IPS-15b (cell line): ENCODE results near the gene NUDT17.

Source experiments
- H3K27me3 ChIP-seq: one replicate; pipeline ENCODE4 v1.6.1; 2013; ENCODE audit warnings: low read length; ENCODE audit not compliant: control insufficient read depth, insufficient read depth
- H3K36me3 ChIP-seq: one replicate; pipeline ENCODE4 v1.6.1; 2013; ENCODE audit warnings: low read length; ENCODE audit not compliant: control insufficient read depth, insufficient read depth
- H3K4me1 ChIP-seq: one replicate; pipeline ENCODE4 v1.6.1; 2013; ENCODE audit warnings: mild to moderate bottlenecking, low read length; ENCODE audit not compliant: control insufficient read depth, insufficient read depth
- H3K4me3 ChIP-seq: one replicate; pipeline ENCODE4 v1.5.1; 2013; ENCODE audit warnings: low read depth, low read length
- H3K9ac ChIP-seq: one replicate; pipeline ENCODE4 v1.6.1; 2013; ENCODE audit warnings: low read depth, mild to moderate bottlenecking, low read length
- H3K9me3 ChIP-seq: one replicate; pipeline ENCODE4 v1.6.1; 2013; ENCODE audit warnings: mild to moderate bottlenecking, low read length; ENCODE audit not compliant: control insufficient read depth, insufficient read depth

The NUDT17 gene

GRCh38 chr1:145877923-145878486, 32.6 kb downstream of the NUDT17 start:
- Histone ChIP-seq H3K36me3 (no peaks in the 10 kb centered on the region), H3K9me3 (no peaks in the 10 kb centered on the region), H3K4me1 (peaks cover 14% of the 10 kb centered on the region), H3K27me3 (peaks cover 31% of the 10 kb centered on the region), H3K9ac (no peak overlapping the region), H3K4me3 (no peak overlapping the region)

- Histone ChIP-seq H3K4me3 (no peak overlapping the region), H3K9ac (no peak overlapping the region), H3K9me3 (no peaks in the 10 kb centered on the region), H3K36me3 (no peaks in the 10 kb centered on the region), H3K27me3 (peaks cover 28% of the 10 kb centered on the region), H3K4me1 (peaks cover 12% of the 10 kb centered on the region)
Observed at GRCh38 chr1:145878724-145879123, 33.3 kb downstream of the NUDT17 start.

DNA sequence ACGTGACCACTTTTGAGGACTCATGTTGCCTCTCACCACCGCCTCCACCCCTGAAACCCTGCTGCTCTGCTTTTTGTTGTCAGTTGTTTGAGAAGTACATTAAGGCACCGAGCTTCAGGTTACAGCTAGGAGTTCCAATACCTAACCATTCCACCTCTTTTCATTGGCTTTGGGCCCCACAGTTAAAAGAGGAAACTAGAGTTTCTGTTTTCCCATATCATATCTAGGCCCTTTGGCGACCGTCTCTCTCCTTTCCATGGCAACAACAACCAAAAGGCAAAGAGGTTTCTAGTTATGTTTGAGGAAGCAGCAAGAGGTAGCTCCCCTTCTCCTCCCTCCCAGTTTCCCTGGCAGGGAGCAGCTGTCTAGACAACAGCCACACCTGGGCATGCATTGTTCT, 34.3 kb downstream of the NUDT17 start:
- Histone ChIP-seq H3K4me3 (no peak overlapping the region), H3K9ac (no peak overlapping the region), H3K36me3 (no peaks in the 10 kb centered on the region), H3K9me3 (no peaks in the 10 kb centered on the region), H3K4me1 (peaks cover 12% of the 10 kb centered on the region), H3K27me3 (peaks cover 28% of the 10 kb centered on the region)

DNA sequence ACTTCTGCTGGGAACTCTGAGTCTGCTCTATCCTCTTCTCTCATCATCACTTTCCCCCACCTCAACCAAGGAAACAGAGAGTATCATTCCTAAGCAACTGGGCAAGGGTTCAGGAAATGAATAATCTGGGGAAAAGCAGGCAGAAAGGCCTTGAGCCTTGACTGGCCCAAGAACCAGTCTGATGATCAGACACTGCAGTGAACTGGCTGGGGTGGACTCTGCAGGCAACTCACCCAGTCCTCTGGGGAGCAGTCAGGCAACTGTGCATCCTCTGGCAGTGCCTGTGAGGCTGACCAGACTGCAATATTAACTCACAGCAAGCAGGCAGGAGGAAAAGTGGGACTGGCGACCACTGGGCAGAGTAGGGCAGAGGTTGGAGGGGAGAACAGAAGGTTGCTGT, 39.2 kb downstream of the NUDT17 start:
- H3K9me3 ChIP-seq: no peaks in the 10 kb centered on the region
- H3K36me3 ChIP-seq: no peaks in the 10 kb centered on the region
- peaks cover 8% of the 10 kb centered on the region for H3K4me1 ChIP-seq
- peaks cover 26% of the 10 kb centered on the region for H3K27me3 ChIP-seq
- no peak overlapping the region for H3K9ac ChIP-seq
- no peak overlapping the region for H3K4me3 ChIP-seq

DNA sequence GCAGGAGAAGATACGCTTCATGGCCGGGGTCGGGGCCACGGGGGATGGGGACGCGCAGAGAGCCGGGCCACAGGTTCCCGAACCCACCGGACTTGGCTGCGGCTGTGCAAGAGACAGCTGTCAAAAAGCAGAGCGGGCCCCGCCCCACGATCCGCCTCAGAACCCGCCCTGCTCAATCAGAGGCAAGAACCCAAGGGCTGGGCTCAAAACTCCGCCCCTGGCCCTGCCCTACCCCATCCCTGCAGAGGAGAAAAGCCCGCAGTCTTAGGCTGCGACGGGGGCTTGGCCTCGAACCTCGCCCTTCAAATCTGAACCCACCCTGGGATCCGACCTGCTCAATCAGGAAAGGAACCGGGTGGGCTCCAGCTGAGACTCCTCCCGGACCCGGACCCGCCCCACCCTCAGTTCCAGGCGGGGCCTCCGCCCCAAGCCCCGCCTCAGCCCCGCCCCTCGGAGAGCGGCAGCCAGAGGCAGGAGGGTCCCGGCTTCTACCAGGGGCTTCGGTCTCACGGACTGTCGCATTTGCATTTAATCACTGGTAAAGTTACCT, 40.4 kb downstream of the NUDT17 start, which contains the start of gene ANKRD35:
Gene ANKRD35, minus strand, starts transcription at position 129 of the 550 bp plus-strand sequence. Its CDS starts 108 bp downstream, at position 21.
- H3K4me1 ChIP-seq: no peaks in the 10 kb centered on the region
- H3K36me3 ChIP-seq: no peaks in the 10 kb centered on the region
- no peaks in the 10 kb centered on the region for H3K9me3 ChIP-seq
- no peak within 1 kb of the TSS for H3K9ac ChIP-seq
- peaks cover 26% of the 10 kb centered on the region for H3K27me3 ChIP-seq
- H3K4me3 ChIP-seq: peak within 1 kb of the TSS; percentile 67

DNA sequence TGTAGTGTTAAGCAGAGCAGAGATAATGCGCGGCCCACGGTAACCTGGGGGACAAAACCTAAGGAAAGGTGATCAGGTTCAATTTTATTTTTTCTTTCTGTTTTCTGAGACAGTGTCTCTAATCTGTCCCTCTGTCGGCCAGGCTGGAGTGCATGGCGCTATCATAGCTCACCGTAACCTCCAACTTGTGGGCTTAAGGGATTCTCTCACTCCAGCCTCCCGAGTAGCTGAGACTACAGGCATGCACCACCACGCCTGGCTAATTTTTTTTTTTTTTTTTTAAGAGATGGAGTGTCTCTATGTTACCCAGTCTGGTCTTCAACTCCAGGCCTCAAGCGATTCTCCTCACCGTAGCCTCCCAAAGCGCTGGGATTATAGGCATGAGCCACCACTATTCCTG, 41.0 kb downstream of the NUDT17 start:
- H3K36me3 ChIP-seq: no peaks in the 10 kb centered on the region
- no peaks in the 10 kb centered on the region for H3K4me1 ChIP-seq
- H3K27me3 ChIP-seq: peaks cover 26% of the 10 kb centered on the region
- peak overlapping the region; percentile 67 for H3K4me3 ChIP-seq
- H3K9ac ChIP-seq: no peak overlapping the region
- H3K9me3 ChIP-seq: no peaks in the 10 kb centered on the region

DNA sequence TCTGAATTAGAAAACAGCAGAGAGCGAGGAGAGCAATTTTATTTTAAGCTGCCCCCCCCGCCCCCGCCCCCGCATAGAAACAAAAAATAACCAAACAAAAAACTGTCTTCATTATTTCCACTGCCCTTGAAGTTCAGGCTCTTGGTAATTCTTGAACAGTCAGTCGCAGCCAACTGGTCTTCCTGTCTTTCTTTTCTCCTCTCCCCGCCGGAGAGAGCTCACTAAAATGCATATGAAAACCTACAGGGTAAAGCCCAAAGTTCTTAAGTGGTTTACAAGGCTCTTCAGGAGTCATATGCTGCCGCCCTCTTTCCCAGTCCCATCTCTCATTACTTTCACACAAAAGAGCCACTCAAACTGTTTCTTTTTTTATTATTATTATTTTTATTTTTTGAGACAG, 41.4 kb downstream of the NUDT17 start:
- Histone ChIP-seq H3K36me3 (no peaks in the 10 kb centered on the region), H3K4me1 (no peaks in the 10 kb centered on the region), H3K9me3 (no peaks in the 10 kb centered on the region), H3K27me3 (peaks cover 26% of the 10 kb centered on the region), H3K4me3 (no peak overlapping the region), H3K9ac (no peak overlapping the region)

DNA sequence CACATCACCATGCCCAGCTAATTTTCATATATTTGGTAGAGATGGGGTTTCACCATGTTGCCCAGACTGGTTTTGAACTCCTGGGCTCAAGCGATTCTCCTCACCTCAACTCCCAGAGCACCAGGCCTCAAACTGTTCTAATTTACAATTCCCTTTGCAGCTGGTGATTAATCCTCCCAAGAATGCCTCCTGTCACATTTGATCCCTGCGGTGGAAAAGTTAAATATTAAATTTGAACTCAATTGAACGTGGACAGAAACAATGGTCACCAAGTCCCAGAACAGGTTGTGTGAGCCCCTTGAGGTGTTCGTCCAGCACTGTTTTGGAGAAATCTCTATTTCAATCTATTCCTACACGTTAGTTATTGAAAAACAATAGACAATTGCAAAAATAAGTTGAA, 42.2 kb downstream of the NUDT17 start:
- Histone ChIP-seq H3K4me1 (peaks cover 5% of the 10 kb centered on the region), H3K36me3 (no peaks in the 10 kb centered on the region), H3K9ac (no peak overlapping the region), H3K27me3 (peaks cover 24% of the 10 kb centered on the region), H3K4me3 (no peak overlapping the region), H3K9me3 (no peaks in the 10 kb centered on the region)

DNA sequence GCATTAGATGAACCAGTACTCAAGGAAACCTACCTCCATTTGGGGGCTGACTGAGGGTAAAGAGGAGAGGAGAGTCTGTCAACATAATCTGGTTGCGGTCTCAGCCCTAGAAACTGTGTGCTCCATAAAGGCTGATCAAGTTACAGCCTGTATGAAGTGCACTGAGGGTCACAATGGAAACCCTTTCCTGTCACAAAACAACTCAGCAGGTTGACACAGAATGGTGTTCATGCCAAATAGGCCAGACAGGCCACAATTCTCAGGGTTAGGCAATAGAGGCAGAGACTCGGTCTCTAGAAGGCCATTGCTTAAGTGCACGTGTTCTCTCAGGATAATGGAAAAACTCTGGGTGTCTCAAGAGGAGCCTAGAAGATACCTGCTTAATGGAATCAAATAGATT, 44.3 kb downstream of the NUDT17 start:
- Histone ChIP-seq H3K4me3 (no peak overlapping the region), H3K4me1 (peaks cover 5% of the 10 kb centered on the region), H3K36me3 (no peaks in the 10 kb centered on the region), H3K9me3 (no peaks in the 10 kb centered on the region), H3K27me3 (peaks cover 8% of the 10 kb centered on the region), H3K9ac (no peak overlapping the region)

- H3K9ac ChIP-seq: no peak overlapping the region
- H3K4me1 ChIP-seq: peaks cover 5% of the 10 kb centered on the region
- H3K36me3 ChIP-seq: no peaks in the 10 kb centered on the region
- no peak overlapping the region for H3K4me3 ChIP-seq
- no peaks in the 10 kb centered on the region for H3K27me3 ChIP-seq
- H3K9me3 ChIP-seq: no peaks in the 10 kb centered on the region
Observed at GRCh38 chr1:145891143-145891542, 45.7 kb downstream of the NUDT17 start.

DNA sequence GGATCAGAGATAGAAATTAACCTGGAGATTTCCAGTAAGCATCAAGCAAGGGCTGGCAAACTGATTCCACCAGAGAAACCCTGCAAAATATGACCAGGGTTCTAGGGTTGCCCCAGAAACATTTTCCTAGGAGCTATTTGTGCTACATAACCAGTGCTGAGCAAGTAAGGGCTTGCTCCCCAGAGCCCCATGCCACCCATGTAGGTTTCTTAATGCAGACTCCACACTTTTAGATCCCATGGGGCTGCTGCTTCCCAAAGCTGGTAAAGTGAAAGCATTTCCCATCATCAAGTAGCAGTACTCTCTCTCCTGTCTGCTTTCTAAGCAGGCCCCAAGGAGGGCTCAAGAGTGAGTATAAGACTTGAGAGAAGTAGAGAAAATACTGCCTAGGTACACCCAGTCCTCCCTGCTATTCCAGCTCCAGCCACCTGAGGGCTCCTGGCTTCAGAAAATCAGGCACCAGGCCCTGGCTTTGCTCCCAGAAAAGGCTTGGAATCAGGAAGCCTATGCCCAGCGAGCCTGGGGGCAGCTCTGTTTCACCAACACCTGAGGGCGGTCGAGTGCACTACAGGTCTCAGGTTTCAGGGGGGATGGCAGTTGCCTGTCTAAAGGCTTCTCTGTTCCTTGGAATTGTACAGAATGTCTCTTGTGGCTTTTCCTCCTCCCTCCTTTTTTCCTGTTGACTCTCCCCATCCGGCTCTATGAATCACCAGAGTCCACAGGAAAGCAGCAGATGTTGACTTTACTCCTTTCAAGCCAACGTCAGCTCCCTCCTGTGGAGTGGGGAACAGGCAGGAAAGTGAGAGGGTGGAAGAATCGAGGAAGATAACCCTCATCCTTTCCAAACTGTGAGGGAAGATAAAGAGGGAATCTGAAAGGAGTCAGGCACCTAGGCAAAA, 46.4 kb downstream of the NUDT17 start:
- peaks cover 2% of the 10 kb centered on the region for H3K27me3 ChIP-seq
- H3K4me1 ChIP-seq: peaks cover 5% of the 10 kb centered on the region
- H3K4me3 ChIP-seq: peak overlapping the region; percentile 27
- H3K9me3 ChIP-seq: no peaks in the 10 kb centered on the region
- peak overlapping the region; percentile 32 for H3K9ac ChIP-seq
- no peaks in the 10 kb centered on the region for H3K36me3 ChIP-seq
